PFSK-1 (cell line): ENCODE results near the gene DPP6.

Source experiments
- FOXP2 ChIP-seq: optimal IDR thresholded peaks from 2 replicates; pipeline ENCODE3; 2011; ENCODE audit warnings: borderline replicate concordance, control low read depth, inconsistent platforms; ENCODE audit not compliant: insufficient read depth; ENCODE audit errors: extremely low read length, extremely low read depth
- POLR2AphosphoS5 ChIP-seq: IDR thresholded peaks from 2 replicates; pipeline ENCODE4 v1.6.1; 2012; ENCODE audit warnings: low read depth, mild to moderate bottlenecking, control low read depth, low read length, moderate library complexity
- SIN3A ChIP-seq: IDR thresholded peaks from 2 replicates; pipeline ENCODE4 v1.6.1; 2012; ENCODE audit warnings: mild to moderate bottlenecking, low read length, moderate library complexity, borderline replicate concordance; ENCODE audit not compliant: insufficient read depth
- TAF1 ChIP-seq: IDR thresholded peaks from 2 replicates; pipeline ENCODE4 v1.6.1; 2012; ENCODE audit warnings: low read length, control low read depth, borderline replicate concordance; ENCODE audit not compliant: insufficient read depth
- TF ChIP-seq, protein P1 (sequence below), 2 experiments: IDR thresholded peaks; 2 replicates each; pipeline versions ENCODE4 v1.6.1 to v1.8.0; 2011 to 2012; ENCODE audit warnings: low read depth in 2 of 2, low read length in 2 of 2, control low read depth in 1 of 2, inconsistent platforms in 1 of 2, mild to moderate bottlenecking in 1 of 2, moderate library complexity in 1 of 2; ENCODE audit not compliant: insufficient read depth in 1 of 2

Gene DPP6

DNA sequence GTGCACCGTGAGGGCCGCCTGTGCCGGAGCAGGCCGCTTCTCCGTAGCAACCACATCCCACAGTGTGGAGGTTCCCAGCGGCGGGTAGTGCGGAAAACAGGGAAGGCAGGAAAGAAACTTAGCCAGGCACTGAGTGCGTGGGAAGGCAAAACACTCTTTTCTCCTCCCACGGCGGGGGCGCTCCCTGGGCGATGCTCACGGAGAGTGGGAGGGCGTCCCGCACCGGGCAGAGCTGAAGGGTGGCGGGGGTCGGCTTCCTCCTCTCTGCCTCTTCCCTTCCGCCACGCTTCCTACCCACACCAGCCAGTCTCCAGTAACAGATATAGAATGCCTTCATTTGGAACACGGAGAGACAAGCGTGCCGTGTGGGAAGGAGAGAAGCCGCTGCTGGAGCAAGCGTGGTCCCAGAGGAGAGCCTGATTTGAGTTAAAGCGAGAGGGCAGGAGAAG lies 698.2 kb downstream of the DPP6 start:
- no peak for TF ChIP-seq SIN3A
- TF ChIP-seq, protein P1, sequence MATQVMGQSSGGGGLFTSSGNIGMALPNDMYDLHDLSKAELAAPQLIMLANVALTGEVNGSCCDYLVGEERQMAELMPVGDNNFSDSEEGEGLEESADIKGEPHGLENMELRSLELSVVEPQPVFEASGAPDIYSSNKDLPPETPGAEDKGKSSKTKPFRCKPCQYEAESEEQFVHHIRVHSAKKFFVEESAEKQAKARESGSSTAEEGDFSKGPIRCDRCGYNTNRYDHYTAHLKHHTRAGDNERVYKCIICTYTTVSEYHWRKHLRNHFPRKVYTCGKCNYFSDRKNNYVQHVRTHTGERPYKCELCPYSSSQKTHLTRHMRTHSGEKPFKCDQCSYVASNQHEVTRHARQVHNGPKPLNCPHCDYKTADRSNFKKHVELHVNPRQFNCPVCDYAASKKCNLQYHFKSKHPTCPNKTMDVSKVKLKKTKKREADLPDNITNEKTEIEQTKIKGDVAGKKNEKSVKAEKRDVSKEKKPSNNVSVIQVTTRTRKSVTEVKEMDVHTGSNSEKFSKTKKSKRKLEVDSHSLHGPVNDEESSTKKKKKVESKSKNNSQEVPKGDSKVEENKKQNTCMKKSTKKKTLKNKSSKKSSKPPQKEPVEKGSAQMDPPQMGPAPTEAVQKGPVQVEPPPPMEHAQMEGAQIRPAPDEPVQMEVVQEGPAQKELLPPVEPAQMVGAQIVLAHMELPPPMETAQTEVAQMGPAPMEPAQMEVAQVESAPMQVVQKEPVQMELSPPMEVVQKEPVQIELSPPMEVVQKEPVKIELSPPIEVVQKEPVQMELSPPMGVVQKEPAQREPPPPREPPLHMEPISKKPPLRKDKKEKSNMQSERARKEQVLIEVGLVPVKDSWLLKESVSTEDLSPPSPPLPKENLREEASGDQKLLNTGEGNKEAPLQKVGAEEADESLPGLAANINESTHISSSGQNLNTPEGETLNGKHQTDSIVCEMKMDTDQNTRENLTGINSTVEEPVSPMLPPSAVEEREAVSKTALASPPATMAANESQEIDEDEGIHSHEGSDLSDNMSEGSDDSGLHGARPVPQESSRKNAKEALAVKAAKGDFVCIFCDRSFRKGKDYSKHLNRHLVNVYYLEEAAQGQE (IDR thresholded peaks at IDR 0.05; ENCODE audit: insufficient read depth in 1 of 2, low read depth in 2 of 2, low read length in 2 of 2), result no peak
- no peak for TF ChIP-seq TAF1
- TF ChIP-seq POLR2AphosphoS5, result no peak
- TF ChIP-seq FOXP2, result no peak

DNA sequence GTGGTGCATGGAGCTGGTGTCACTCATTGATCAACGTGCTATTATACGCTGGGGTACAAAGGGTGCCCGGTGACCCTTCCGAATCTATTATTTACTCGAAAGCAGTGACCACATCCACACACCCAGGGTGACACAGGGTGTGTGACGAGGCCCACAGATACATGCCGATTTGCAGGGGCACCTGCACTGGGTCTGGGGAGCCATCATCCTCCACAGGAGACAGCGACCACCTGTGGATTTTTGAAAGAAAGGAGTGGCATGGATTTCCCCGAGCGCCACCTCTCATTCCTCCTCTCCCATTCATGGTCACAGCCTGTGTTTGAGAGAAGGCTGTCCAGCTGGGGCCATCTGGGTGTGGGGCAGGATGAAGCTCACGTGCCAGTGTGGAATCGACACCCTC lies 701.0 kb downstream of the DPP6 start:
- TF ChIP-seq POLR2AphosphoS5 (no peak), TAF1 (no peak), FOXP2 (no peak), SIN3A (no peak)
- TF ChIP-seq, protein P1 (IDR thresholded peaks at IDR 0.05; ENCODE audit: insufficient read depth in 1 of 2, low read depth in 2 of 2, low read length in 2 of 2), result no peak

DNA sequence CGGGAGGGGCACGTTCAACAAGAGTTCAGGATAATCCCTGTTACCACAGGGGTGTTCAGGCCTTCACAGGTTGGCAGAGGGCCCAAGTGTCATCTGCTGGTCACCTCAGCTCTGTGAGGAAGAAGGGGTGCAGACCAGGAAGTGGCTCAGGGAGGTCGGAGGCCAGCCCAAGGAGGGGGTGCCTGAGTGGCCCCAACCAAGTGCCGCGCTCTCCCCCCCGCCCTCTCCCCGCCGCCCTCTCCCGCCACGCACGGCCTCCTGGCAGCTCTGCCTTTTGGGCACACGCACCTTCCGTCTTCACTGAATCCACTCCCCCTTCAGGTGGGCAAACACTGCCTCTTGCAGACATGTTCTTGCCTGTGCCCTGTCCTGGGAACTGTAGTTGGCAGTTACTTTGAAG lies 705.6 kb downstream of the DPP6 start:
- TF ChIP-seq TAF1, result no peak
- TF ChIP-seq FOXP2, result no peak
- no peak for TF ChIP-seq POLR2AphosphoS5
- TF ChIP-seq, protein P1 (IDR thresholded peaks at IDR 0.05; ENCODE audit: insufficient read depth in 1 of 2, low read depth in 2 of 2, low read length in 2 of 2), result no peak
- no peak for TF ChIP-seq SIN3A

DNA sequence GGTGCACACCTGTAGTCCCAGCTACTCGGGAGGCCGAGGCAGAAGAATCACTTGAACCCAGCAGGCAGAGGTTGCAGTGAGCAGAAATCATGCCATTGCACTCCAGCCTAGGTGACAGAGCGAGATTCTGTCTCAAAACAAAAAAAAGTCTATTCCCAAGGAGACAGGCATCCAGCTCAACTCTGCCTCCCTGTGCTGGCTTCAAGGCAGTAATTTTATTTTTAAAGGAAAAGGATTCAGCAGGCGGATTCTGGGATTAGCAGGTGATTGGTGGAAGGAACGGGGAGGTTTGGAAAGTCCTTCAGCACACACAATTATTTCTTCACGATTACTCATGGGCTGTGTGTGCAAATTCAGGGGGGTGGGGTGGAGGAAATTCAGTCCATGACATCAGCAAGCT lies 707.8 kb downstream of the DPP6 start:
- TF ChIP-seq POLR2AphosphoS5 (no peak), TAF1 (no peak), SIN3A (no peak), FOXP2 (no peak)
- TF ChIP-seq, protein P1 (IDR thresholded peaks at IDR 0.05; ENCODE audit: insufficient read depth in 1 of 2, low read depth in 2 of 2, low read length in 2 of 2), result no peak

DNA sequence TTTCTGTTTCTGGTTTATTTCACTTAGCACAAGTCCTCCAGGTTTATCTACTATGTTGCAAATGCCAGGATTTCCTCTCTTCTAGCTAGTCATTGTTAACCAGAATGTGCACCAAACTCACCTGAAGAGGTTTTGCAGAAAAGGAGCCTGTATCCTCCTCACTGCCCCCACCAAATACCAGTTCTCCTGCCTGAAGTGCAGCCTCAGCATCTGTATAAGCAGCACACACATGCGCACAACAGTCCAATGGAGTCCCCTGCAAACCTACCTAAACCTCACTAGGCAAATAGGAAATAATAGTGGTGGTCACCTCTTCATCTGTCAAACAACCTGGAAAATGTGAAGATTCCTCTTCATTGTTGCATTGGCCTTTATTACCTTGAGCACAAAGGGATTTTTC lies 712.9 kb downstream of the DPP6 start:
- no peak for TF ChIP-seq TAF1
- no peak for TF ChIP-seq POLR2AphosphoS5
- no peak for TF ChIP-seq FOXP2
- TF ChIP-seq, protein P1 (IDR thresholded peaks at IDR 0.05; ENCODE audit: insufficient read depth in 1 of 2, low read depth in 2 of 2, low read length in 2 of 2), result no peak
- TF ChIP-seq SIN3A, result no peak
